Fibroblast of peridontal ligament (primary cell): ENCODE data around the gene JARID2.
"Not testable (repeated sequence)": the region's sequence is repeated elsewhere in the genome, so short reads cannot be mapped to it uniquely, and the experiment has no call there.

Source experiments
- DNase-seq: peaks from one replicate; pipeline ENCODE4 v3.0.0-alpha.2; 2010; ENCODE audit errors: extremely low read depth

JARID2 gene

GRCh38 chr6:15538766-15539495 is 293.1 kb downstream of the JARID2 start:
- no peak for DNase-seq

GRCh38 chr6:15539722-15540270 is 293.9 kb downstream of the JARID2 start:
- DNase-seq: no peak

GRCh38 chr6:15543332-15543917 is 297.6 kb downstream of the JARID2 start:
- not testable (repeated sequence) for DNase-seq

GRCh38 chr6:15544321-15544900 is 298.5 kb downstream of the JARID2 start:
- peak; percentile 29 for DNase-seq

GRCh38 chr6:15546591-15546990 is 300.7 kb downstream of the JARID2 start:
- no peak for DNase-seq

- no peak for DNase-seq
Measured at GRCh38 chr6:15547400-15547799, 301.5 kb downstream of the JARID2 start.

- no peak for DNase-seq
Measured at GRCh38 chr6:15549371-15549770, 303.5 kb downstream of the JARID2 start.

- no peak for DNase-seq
Measured at GRCh38 chr6:15550546-15551123, 304.8 kb downstream of the JARID2 start.

GRCh38 chr6:15551262-15551661 is 305.4 kb downstream of the JARID2 start:
- no peak for DNase-seq

GRCh38 chr6:15551798-15552197 is 305.9 kb downstream of the JARID2 start:
- DNase-seq: no peak

GRCh38 chr6:15553031-15553430 is 307.2 kb downstream of the JARID2 start:
- no peak for DNase-seq

GRCh38 chr6:15553736-15554294 is 307.9 kb downstream of the JARID2 start:
- no peak for DNase-seq

- DNase-seq: no peak
Measured at GRCh38 chr6:15554728-15555100, 308.8 kb downstream of the JARID2 start.

GRCh38 chr6:15555101-15556038 is 309.5 kb downstream of the JARID2 start:
- DNase-seq: no peak

- no peak for DNase-seq
Measured at GRCh38 chr6:15556711-15557110, 310.8 kb downstream of the JARID2 start.

- no peak for DNase-seq
Measured at GRCh38 chr6:15557174-15557573, 311.3 kb downstream of the JARID2 start.

GRCh38 chr6:15560713-15561112 is 314.8 kb downstream of the JARID2 start:
- no peak for DNase-seq

- peak; percentile 40 for DNase-seq
Measured at GRCh38 chr6:15561447-15562199, 315.8 kb downstream of the JARID2 start.

- DNase-seq: no peak
Measured at GRCh38 chr6:15562977-15563376, 317.1 kb downstream of the JARID2 start.
